Activated CD8-positive, alpha-beta memory T cell treated with anti-CD3 and anti-CD28 coated beads for 48 hours (primary cell): ENCODE measurements around the gene KIF6.
"Not testable (repeated sequence)": the region's sequence is repeated elsewhere in the genome, so short reads cannot be mapped to it uniquely, and the experiment has no call there.

ENCODE experiments used
- DNase-seq, 3 experiments: peaks; one replicate each; pipeline ENCODE4 v3.0.0-alpha.2; 2020; ENCODE audit warnings: low read depth in 2 of 3, low spot score in 2 of 3

Gene KIF6

DNA sequence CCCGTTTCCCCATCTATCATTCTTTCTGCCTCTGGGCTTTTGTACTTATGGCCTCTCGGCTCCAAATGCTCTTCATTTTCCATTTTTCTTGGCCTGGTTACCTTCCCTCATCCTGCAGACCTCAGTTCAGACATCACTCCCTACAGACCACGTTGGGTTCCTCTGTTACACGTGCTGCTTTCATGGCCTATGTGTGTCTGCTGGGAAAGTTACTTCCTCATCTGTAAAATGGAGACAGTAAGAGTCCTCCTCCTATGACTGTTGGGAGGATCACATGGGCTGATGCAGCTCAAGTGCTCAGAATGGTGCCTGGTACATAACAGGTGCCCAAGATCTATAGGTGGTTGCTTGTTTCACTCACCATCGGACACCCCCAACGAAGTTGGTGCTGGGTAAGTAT lies 424.5 kb downstream of the KIF6 start:
- DNase-seq, result no peak

DNA sequence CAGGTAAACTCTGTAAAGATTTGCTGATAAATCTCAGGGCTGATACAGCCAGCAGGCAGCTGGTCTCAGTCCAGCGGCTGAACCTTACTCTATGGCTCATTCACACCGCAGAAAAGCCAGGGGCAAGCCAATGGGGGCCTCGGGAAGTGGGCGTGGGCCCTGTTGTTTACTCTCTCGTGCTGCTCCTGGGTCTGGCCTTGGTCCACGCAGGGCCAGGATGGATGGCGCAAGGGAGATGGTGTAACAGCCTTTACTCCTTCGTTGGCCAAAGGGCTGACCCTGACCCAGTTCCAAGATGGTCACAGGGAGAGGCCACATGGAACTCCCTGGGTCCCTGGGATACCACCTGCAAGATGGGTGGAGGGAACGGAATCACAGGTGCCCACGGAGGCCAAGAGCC lies 427.1 kb downstream of the KIF6 start:
- no peak for DNase-seq

- no peak for DNase-seq
Measured at GRCh38 chr6:39296745-39297640, 428.2 kb downstream of the KIF6 start.

GRCh38 chr6:39295611-39296011 lies 429.6 kb downstream of the KIF6 start:
- DNase-seq, result no peak

DNA sequence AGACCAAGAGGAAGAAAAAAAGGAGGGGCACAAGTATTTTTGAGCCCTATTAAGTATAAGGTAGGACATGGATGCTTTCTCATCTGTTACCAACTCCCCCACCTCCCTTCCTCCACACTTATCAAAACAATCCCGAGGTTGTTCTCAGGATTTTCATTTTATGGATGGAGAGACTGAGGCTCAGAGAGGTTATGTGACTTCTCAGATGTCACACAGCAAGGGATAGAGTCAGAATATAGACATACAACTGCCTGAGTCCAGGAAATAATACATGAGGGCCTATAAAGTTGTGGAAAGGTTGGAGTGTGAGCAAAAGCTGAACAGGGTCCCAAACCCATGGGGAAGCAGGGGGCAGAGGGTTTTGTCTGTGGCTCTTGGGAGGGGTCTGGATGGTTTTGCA lies 430.3 kb downstream of the KIF6 start:
- DNase-seq, result no peak

GRCh38 chr6:39294133-39294532 lies 431.1 kb downstream of the KIF6 start:
- DNase-seq, result no peak

DNA sequence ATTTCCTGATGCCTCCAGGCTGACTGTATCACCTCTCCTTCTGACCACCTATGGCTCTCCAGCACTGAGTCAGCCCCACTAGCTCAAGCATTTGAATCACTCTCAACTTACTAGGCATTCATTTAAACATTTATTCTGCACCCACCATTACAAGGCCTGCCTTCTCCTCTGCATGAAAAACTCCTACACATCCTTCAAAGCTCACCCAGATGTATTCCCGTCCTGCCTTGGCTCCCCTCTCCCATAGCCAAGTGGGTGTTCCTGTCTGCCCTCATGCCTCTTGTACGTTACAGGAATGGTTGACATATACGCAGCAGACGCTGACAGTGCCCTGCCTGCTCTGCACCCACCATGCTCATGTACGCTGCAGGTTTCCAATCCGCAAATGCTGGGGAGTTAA lies 432.6 kb downstream of the KIF6 start:
- DNase-seq, result no peak

- DNase-seq, result no peak
Measured at GRCh38 chr6:39289490-39289889, 435.7 kb downstream of the KIF6 start.

GRCh38 chr6:39287601-39288000 lies 437.6 kb downstream of the KIF6 start:
- no peak for DNase-seq

- DNase-seq, result not testable (repeated sequence)
Measured at GRCh38 chr6:39286596-39286995, 438.6 kb downstream of the KIF6 start.

DNA sequence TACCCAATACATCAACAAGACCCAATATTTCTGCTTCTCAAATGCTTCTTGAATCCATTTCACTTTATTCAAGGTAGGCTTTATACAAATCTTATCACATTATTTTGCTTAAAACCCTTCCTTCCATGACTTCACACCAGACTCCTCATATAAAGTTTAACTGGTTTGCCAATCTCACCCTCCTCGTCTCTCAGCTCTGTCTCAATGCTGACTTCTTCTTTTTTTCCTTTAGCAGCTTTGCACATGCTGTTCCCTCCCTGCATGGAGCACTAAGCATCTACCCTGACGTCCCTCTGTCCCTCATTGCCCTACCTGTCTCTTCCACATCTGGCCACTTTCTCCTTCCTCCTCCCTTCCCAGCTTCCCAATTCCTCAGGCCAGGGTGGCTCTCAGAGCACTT lies 442.4 kb downstream of the KIF6 start:
- no peak for DNase-seq

DNA sequence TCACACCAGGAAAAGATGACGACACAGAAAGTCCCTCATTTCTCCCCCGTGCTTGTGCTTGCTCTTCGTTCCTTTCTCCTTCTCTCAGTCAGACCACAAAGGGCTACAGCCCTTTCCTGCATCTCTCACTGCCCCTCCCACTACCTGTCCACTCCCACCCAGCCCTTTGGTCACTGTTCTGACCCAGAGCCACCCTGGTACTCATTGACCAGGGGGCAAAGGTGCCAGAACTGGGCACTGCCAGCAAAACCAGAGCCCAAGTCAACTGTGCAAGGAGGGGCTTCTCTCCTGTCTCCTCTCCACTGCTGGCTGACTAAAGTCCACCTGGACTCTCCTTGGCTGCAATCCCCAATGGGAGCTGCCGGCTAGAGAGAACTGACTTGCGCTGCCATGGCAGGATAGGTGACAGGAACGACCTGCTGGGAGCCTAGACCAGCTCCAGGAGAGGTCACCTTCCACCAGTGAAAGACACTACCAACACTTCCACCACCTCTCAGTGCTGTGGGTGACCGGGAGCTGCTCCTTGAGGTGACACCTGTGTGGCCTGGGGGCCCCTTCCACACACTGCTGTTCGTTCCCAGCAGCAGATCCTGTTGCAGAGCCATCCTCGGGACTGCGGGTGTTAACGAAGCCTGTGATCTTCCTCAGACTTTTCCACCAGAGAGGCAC lies 443.8 kb downstream of the KIF6 start:
- DNase-seq, result no peak

DNA sequence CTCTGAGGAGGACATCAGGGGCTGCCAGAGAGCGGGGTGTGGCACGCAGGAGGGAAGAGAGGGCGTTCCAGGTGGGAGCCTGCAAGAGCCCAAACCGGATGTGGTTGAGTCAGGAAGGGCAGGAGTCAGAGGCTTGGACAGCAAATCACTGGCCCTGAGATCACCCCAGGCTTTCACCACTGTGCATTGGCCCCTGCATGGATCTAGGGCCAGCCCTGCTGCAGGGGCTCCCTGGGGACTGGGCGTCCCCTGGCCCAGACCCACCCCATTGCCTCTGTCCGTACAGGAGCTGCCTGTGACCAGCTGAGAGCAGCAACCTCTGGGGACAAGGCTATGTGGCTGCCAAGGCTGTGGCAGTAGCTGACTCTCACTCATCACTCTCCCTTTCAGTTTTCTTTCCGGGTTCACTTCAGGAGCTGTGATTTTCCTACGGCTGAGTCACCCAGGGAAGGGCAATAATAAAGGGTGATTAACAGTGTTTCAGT lies 444.9 kb downstream of the KIF6 start:
- no peak for DNase-seq
